Measurements from ENCODE around the gene SPTBN1.

Gene SPTBN1

GRCh38 chr2:54601339-54601738 is 145.2 kb downstream of the SPTBN1 start:
- TF ChIP-seq GATA3 (IDR thresholded peaks at IDR 0.05; ENCODE audit: low read depth, low read length) (no peak), GATA2 (IDR thresholded peaks at IDR 0.05; ENCODE audit: low read depth, low read length) (no peak)

DNA sequence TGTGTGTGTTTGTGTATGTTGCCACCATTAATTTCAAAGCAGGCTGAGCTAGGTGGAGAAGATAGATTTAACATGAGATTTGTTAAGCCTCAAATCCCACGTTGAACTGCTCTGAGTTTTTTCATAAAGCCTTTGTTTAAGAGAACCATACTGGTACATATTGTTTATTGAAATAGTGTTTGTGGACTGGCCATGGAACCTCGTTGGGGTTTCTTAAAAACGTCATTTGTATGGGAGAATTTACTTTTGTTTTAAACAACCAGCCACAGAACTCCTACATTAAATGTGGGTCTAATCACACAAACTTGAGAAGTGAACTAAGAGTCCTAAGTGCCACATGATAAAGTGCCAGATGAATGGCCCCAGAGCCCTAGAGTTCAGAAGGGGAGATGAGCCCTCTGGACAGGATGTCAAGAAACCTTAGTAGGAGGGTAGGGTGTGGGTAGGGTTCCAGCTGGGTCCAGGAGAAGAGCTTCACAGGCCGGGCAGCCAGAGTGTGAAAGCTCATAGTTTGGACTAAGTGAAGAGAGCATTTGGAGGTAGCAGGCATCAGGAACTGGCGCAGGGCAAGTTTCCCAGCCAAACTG is 146.7 kb downstream of the SPTBN1 start:
- TF ChIP-seq GATA3 (IDR thresholded peaks at IDR 0.05; ENCODE audit: low read depth, low read length) (no peak), GATA2 (IDR thresholded peaks at IDR 0.05; ENCODE audit: low read depth, low read length) (no peak)

DNA sequence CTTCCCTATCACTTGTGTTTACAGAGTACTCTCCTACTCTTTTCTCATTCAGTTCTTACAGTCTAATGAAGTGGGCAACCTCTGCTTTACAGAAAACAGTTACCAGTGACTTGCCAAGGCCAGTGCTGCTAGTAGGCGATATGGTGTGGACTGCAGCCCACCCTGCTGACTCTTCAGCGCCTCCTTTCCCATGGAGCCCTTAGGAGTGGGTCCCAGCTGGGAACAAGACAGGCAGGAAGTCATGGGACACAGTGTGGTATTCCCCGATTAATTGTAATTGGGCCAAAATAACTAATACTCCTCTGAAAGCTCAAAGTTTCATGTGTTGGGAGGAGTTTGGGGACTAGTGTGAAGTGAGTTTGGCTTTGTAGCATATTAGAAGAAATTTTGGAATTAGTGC is 147.2 kb downstream of the SPTBN1 start:
- no peak for TF ChIP-seq GATA2 (IDR thresholded peaks at IDR 0.05; ENCODE audit: low read depth, low read length)

GRCh38 chr2:54603796-54604195 is 147.7 kb downstream of the SPTBN1 start:
- TF ChIP-seq GATA3 (IDR thresholded peaks at IDR 0.05; ENCODE audit: low read depth, low read length): 0 out of 2 replicates have a peak, but pooled peaks have one; percentile 31
- TF ChIP-seq GATA2 (IDR thresholded peaks at IDR 0.05; ENCODE audit: low read depth, low read length): peak; percentile 66; the same call in 1 of the 2 replicates

DNA sequence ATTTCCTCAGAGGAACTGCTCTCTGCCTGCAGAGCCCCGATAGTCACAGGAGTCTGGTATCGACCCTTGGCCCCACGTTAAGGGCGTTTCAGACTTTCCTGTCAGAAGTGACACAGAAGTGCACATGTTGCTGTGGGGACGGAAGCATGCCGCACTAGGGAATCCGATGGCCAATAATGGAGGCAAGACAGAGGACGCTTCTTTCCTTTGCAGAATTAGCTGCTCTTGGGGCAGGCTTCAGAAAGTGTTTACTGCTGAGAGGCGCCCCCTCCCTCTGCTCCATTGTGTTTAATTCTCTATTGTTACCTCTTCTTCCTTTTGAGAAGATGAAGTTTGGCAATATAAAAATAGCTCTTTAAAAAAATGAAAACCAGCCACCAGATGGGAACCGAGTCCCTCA is 148.7 kb downstream of the SPTBN1 start:
- TF ChIP-seq GATA3 (IDR thresholded peaks at IDR 0.05; ENCODE audit: low read depth, low read length) (no peak), GATA2 (IDR thresholded peaks at IDR 0.05; ENCODE audit: low read depth, low read length) (no peak)

DNA sequence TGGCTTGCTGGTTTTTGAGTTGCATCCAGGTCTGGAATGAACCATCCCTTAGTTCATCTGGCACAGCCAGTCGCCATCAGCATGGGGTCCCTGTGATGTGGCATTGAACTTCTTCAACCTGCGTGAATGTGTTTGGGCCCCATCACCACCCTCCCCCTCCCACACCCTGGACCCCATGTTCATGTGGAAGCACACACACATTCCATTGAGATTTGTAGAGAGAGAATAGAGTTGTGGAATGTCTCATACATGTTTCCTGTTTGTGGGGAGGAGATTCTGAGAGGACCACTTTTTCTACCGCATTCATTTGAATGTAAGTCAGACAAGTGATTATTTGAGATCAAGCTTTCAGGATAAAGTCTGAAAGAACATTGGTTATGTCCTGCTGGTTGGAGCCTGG is 149.7 kb downstream of the SPTBN1 start:
- TF ChIP-seq GATA2 (IDR thresholded peaks at IDR 0.05; ENCODE audit: low read depth, low read length) (no peak), GATA3 (IDR thresholded peaks at IDR 0.05; ENCODE audit: low read depth, low read length) (no peak)

GRCh38 chr2:54606393-54606958 is 150.3 kb downstream of the SPTBN1 start:
- no peak for TF ChIP-seq GATA2 (IDR thresholded peaks at IDR 0.05; ENCODE audit: low read depth, low read length)
- TF ChIP-seq GATA3 (IDR thresholded peaks at IDR 0.05; ENCODE audit: low read depth, low read length): no peak

DNA sequence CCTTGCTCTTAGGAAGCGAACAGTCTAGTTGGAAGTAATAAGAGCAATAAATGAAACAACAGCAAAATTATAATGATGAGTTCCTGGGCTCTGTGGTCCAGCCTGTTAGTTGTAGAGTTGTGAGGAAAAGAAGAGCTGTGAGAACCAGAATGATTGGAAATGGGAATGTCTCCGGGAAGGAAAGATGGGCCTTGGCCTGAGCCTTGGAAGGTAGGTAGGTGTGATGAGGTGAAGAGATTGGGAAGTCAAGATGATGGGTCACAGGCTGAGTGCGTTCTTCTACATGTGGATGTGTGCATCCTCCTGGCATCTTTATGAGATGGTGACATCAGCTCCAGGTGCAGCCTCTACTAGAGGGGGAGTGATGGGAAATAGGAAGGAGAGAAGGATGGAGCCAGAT is 152.1 kb downstream of the SPTBN1 start:
- TF ChIP-seq GATA2 (IDR thresholded peaks at IDR 0.05; ENCODE audit: low read depth, low read length): no peak
- TF ChIP-seq GATA3 (IDR thresholded peaks at IDR 0.05; ENCODE audit: low read depth, low read length): no peak

- TF ChIP-seq GATA2 (IDR thresholded peaks at IDR 0.05; ENCODE audit: low read depth, low read length): no peak
Measured at GRCh38 chr2:54609241-54609640, 153.1 kb downstream of the SPTBN1 start.

DNA sequence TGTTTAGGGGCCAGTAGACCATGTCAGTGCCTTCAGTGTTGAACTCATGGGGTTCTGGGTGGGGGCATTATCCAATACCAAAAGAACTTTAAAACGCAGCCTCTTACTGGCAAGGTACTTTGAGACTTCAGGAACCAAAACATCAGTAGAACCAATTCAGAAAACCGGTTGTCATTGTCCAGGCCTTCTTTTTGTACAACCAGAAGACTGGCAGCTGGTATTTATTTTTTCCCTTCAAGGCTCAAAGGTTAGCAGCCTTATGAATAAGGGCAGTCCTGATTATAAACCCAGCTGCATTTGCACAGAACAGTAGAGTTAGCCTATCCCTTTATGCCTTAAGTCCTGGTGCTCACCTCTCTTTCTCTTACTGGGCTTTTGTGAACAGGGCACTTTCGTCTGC is 153.5 kb downstream of the SPTBN1 start:
- no peak for TF ChIP-seq GATA2 (IDR thresholded peaks at IDR 0.05; ENCODE audit: low read depth, low read length)
- no peak for TF ChIP-seq GATA3 (IDR thresholded peaks at IDR 0.05; ENCODE audit: low read depth, low read length)

- TF ChIP-seq GATA3 (IDR thresholded peaks at IDR 0.05; ENCODE audit: low read depth, low read length): no peak
Measured at GRCh38 chr2:54610700-54611099, 154.6 kb downstream of the SPTBN1 start.

DNA sequence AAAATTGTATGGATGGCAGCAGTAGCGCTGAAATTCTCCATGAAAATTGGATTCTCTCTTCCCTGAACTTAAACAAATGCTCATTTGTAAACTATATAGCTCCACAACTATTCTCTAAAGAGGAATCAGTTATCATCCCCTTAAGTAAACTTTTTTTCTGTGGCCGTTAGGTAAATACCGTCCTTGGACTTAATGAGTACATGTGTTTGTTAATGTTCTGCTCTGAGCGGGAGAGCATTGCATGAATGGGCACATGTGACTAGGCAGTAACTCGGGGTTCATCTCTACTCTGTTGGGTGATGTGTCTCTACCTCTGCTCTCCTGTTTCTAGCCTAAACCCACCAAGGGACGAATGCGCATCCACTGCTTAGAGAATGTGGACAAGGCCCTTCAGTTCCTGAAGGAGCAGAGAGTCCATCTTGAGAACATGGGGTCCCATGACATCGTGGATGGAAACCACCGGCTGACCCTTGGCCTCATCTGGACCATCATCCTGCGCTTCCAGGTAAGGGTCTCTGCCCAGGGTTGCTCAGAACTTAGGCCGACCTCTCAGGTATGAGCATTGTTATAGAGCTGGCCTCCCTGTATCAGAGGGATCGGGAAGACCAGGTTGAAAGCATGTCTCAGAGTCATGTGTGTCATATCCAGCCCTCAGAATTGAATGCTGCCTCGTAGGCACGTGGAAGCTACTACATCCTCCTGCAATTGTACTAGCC is 155.9 kb downstream of the SPTBN1 start:
- no peak for TF ChIP-seq GATA2 (IDR thresholded peaks at IDR 0.05; ENCODE audit: low read depth, low read length)
- no peak for TF ChIP-seq GATA3 (IDR thresholded peaks at IDR 0.05; ENCODE audit: low read depth, low read length)

DNA sequence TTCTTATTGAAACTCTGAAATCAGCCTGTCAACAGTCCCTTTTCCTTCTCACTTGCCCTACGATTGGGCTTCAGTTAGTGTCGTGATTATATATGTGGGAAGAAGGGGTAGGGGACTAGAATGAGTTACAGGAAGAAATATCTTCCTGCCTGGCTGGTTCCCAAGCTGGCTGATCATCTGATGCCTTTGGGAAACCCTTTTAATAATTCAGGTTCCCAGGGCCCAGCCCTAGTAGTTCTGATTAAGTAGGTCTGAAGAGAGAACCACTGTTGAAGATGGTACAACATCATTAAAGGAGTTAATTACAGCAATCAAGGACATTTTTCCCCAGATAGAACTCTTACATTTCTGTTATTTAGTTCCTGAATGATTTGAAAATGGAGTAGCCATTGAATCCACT is 157.3 kb downstream of the SPTBN1 start:
- TF ChIP-seq GATA2 (IDR thresholded peaks at IDR 0.05; ENCODE audit: low read depth, low read length) (no peak), GATA3 (IDR thresholded peaks at IDR 0.05; ENCODE audit: low read depth, low read length) (no peak)

DNA sequence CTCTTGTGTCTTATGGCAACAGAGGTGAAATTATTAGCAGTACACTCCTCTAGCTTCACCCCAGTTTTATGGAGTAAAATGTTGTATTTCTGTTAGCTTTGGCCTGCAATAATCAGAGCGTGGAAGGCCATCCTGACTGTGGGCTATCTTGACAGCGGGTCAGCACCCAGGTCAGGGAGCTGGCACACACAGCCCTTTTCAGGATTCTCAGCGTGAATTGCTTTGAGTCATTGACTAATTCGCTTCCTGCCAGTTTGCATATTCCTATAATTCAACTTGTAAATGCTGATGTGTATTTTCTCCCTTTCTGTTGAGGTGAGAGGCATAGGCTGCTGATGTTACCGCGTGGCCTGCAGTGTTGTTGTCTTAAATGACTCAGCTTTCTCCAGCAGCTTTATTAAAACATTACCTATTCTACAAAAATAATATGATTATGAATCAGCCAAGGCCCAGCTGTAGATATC is 157.7 kb downstream of the SPTBN1 start:
- TF ChIP-seq GATA3 (IDR thresholded peaks at IDR 0.05; ENCODE audit: low read depth, low read length) (no peak), GATA2 (IDR thresholded peaks at IDR 0.05; ENCODE audit: low read depth, low read length) (no peak)

GRCh38 chr2:54614819-54615218 is 158.7 kb downstream of the SPTBN1 start:
- no peak for TF ChIP-seq GATA2 (IDR thresholded peaks at IDR 0.05; ENCODE audit: low read depth, low read length)
- no peak for TF ChIP-seq GATA3 (IDR thresholded peaks at IDR 0.05; ENCODE audit: low read depth, low read length)

Measured in SH-SY5Y (cell line).